HG03025 (cell line): ENCODE results near the gene SNTA1.
"Not testable (repeated sequence)": the region's sequence is repeated elsewhere in the genome, so short reads cannot be mapped to it uniquely, and the experiment has no call there.

Experiments used
- ATAC-seq: cut with Tn5 transposase; IDR thresholded peaks from one replicate; pipeline ENCODE4 v1.9.1; 2021; ENCODE audit warnings: mild to moderate bottlenecking, moderate library complexity; ENCODE audit not compliant: unreplicated experiment, low FRiP score

SNTA1 gene

GRCh38 chr20:33443512-33444239, at the start of gene SNTA1:
Gene SNTA1, minus strand, starts transcription at chr20:33443763. Its CDS starts 143 bp downstream, at chr20:33443620.
- peak; percentile 62 for ATAC-seq

- no peak for ATAC-seq
Observed at GRCh38 chr20:33490934-33491656, 47.5 kb upstream of the SNTA1 start.

GRCh38 chr20:33490023-33490933, 46.7 kb upstream of the SNTA1 start, which contains the start of gene CBFA2T2:
Gene CBFA2T2, plus strand, starts transcription at chr20:33490096. Its CDS starts 172 bp downstream, at chr20:33490268.
- ATAC-seq: peak; percentile 46

- ATAC-seq: peak; percentile 90
Observed at GRCh38 chr20:33489495-33490022, 46.0 kb upstream of the SNTA1 start.

GRCh38 chr20:33488661-33489494, 45.3 kb upstream of the SNTA1 start:
- not testable (repeated sequence) for ATAC-seq

- no peak for ATAC-seq
Observed at GRCh38 chr20:33488201-33488600, 44.6 kb upstream of the SNTA1 start.

GRCh38 chr20:33483186-33483585, 39.6 kb upstream of the SNTA1 start:
- not testable (repeated sequence) for ATAC-seq

GRCh38 chr20:33482581-33482980, 39.0 kb upstream of the SNTA1 start:
- no peak for ATAC-seq

GRCh38 chr20:33481431-33481941, 37.9 kb upstream of the SNTA1 start:
- ATAC-seq: no peak

GRCh38 chr20:33480048-33480447, 36.5 kb upstream of the SNTA1 start:
- no peak for ATAC-seq

- ATAC-seq: no peak
Observed at GRCh38 chr20:33477386-33478234, 34.0 kb upstream of the SNTA1 start.

GRCh38 chr20:33475381-33476152, 32.0 kb upstream of the SNTA1 start:
- ATAC-seq: no peak

GRCh38 chr20:33474963-33475362, 31.4 kb upstream of the SNTA1 start:
- ATAC-seq: no peak

GRCh38 chr20:33474097-33474873, 30.7 kb upstream of the SNTA1 start:
- ATAC-seq: no peak

GRCh38 chr20:33472868-33473435, 29.4 kb upstream of the SNTA1 start:
- no peak for ATAC-seq

GRCh38 chr20:33470866-33471265, 27.3 kb upstream of the SNTA1 start:
- no peak for ATAC-seq

GRCh38 chr20:33470457-33470856, 26.9 kb upstream of the SNTA1 start:
- no peak for ATAC-seq
